OCI-LY1 (cell line): ENCODE data around the gene CELF4.

Experiments
- H2AFZ ChIP-seq: fragments of 200-600 bp; sonication (generic), shearing (Covaris generic); 2 replicates; pipeline ENCODE4 v1.6.0; 2014; ENCODE audit warnings: antibody characterized with exemption, mild to moderate bottlenecking, low read length
- H3F3A ChIP-seq: fragments of 200-600 bp; sonication (generic), shearing (Covaris generic); 2 replicates; pipeline ENCODE4 v1.6.0; 2014; ENCODE audit warnings: mild to moderate bottlenecking, antibody characterized with exemption, low read length, moderate library complexity; ENCODE audit not compliant: insufficient read depth
- H3K27ac ChIP-seq: fragments of 200-600 bp; sonication (generic); 2 replicates; pipeline ENCODE4 v1.5.1; 2014; ENCODE audit warnings: low read length, mixed run types, mild to moderate bottlenecking, low read depth; ENCODE audit not compliant: poor library complexity, severe bottlenecking
- H3K27me3 ChIP-seq: fragments of 200-600 bp; sonication (generic); 2 replicates; pipeline ENCODE4 v1.6.0; 2014; ENCODE audit warnings: antibody characterized with exemption, mild to moderate bottlenecking, low read length, moderate library complexity; ENCODE audit not compliant: insufficient read depth
- H3K36me3 ChIP-seq: fragments of 200-600 bp; sonication (generic); 2 replicates; pipeline ENCODE4 v1.6.1; 2014; ENCODE audit warnings: mild to moderate bottlenecking, antibody characterized with exemption, low read length, moderate library complexity, mixed read lengths; ENCODE audit not compliant: insufficient read depth
- H3K4me1 ChIP-seq: fragments of 200-600 bp; sonication (generic); 2 replicates; pipeline ENCODE4 v1.5.1; 2014; ENCODE audit warnings: mild to moderate bottlenecking, low read length, moderate library complexity; ENCODE audit not compliant: insufficient read depth, severe bottlenecking
- H3K4me2 ChIP-seq: fragments of 200-600 bp; sonication (generic), shearing (Covaris generic); 2 replicates; pipeline ENCODE4 v1.6.1; 2014; ENCODE audit warnings: low read length
- H3K4me3 ChIP-seq: fragments of 200-600 bp; sonication (generic); 2 replicates; pipeline ENCODE4 v1.5.1; 2014; ENCODE audit warnings: low read length, low read depth, mild to moderate bottlenecking, mixed read lengths; ENCODE audit not compliant: poor library complexity, severe bottlenecking
- H3K79me2 ChIP-seq: fragments of 200-600 bp; shearing (Covaris generic); 2 replicates; pipeline ENCODE4 v1.6.1; 2016; ENCODE audit warnings: mixed run types, low read length, mixed read lengths; ENCODE audit not compliant: insufficient read depth
- H3K9ac ChIP-seq: fragments of 200-600 bp; sonication (generic), shearing (Covaris generic); 2 replicates; pipeline ENCODE4 v1.6.1; 2014; ENCODE audit warnings: mild to moderate bottlenecking, low read length, mixed read lengths
- H3K9me2 ChIP-seq: fragments of 200-600 bp; sonication (generic), shearing (Covaris generic); 2 replicates; pipeline ENCODE4 v1.6.1; 2014; ENCODE audit warnings: low read depth, mild to moderate bottlenecking, low read length, mixed read lengths
- H3K9me3 ChIP-seq: fragments of 200-600 bp; shearing (Covaris generic); 2 replicates; pipeline ENCODE4 v1.6.1; 2014; ENCODE audit warnings: low read length, mixed read lengths
- H4K20me1 ChIP-seq: fragments of 200-600 bp; sonication (generic), shearing (Covaris generic); 2 replicates; pipeline ENCODE4 v1.6.0; 2016; ENCODE audit warnings: mild to moderate bottlenecking, low read length; ENCODE audit not compliant: insufficient read depth
- CTCF ChIP-seq: fragments of 200-600 bp; sonication (generic), shearing (Covaris generic); IDR thresholded peaks from 2 replicates; pipeline ENCODE4 v1.5.1; 2017; ENCODE audit warnings: mild to moderate bottlenecking, antibody characterized with exemption, low read length, moderate library complexity, mixed read lengths
- EZH2 ChIP-seq: fragments of 200-600 bp; sonication (generic), shearing (Covaris generic); IDR thresholded peaks from 2 replicates; pipeline ENCODE4 v1.8.0; 2017; ENCODE audit warnings: borderline replicate concordance, mixed run types, mild to moderate bottlenecking, antibody characterized with exemption, low read length, moderate library complexity, mixed read lengths

The CELF4 gene

GRCh38 chr18:37390687-37391086 is 174.9 kb downstream of the CELF4 start:
- Histone ChIP-seq H4K20me1 (no peaks in the 10 kb centered on the region), H3K9me3 (no peaks in the 10 kb centered on the region), H3F3A (no peaks in the 10 kb centered on the region), H2AFZ (no peak overlapping the region), H3K4me1 (no peaks in the 10 kb centered on the region), H3K4me2 (no peak overlapping the region), H3K9me2 (no peaks in the 10 kb centered on the region), H3K4me3 (no peak overlapping the region), H3K9ac (no peak overlapping the region), H3K79me2 (no peaks in the 10 kb centered on the region), H3K27ac (no peak overlapping the region), H3K27me3 (no peaks in the 10 kb centered on the region), H3K36me3 (no peaks in the 10 kb centered on the region)
- no peak for TF ChIP-seq EZH2
- TF ChIP-seq CTCF = no peak

- Histone ChIP-seq H3K36me3 (no peaks in the 10 kb centered on the region), H3F3A (no peaks in the 10 kb centered on the region), H4K20me1 (no peaks in the 10 kb centered on the region), H3K9ac (no peak overlapping the region), H3K27ac (no peak overlapping the region), H3K79me2 (no peaks in the 10 kb centered on the region), H3K4me1 (no peaks in the 10 kb centered on the region), H2AFZ (no peak overlapping the region), H3K27me3 (no peaks in the 10 kb centered on the region), H3K4me3 (no peak overlapping the region), H3K9me3 (no peaks in the 10 kb centered on the region), H3K4me2 (no peak overlapping the region), H3K9me2 (no peaks in the 10 kb centered on the region)
- TF ChIP-seq CTCF = no peak
- TF ChIP-seq EZH2 = no peak
Observed at GRCh38 chr18:37389684-37390368, 175.8 kb downstream of the CELF4 start.

GRCh38 chr18:37389041-37389440 is 176.6 kb downstream of the CELF4 start:
- no peaks in the 10 kb centered on the region for H3F3A ChIP-seq
- no peak overlapping the region for H3K27ac ChIP-seq
- TF ChIP-seq CTCF (no peak), EZH2 (no peak)
- H3K79me2 ChIP-seq = no peaks in the 10 kb centered on the region
- H3K4me2 ChIP-seq = no peak overlapping the region
- H3K9me3 ChIP-seq = no peaks in the 10 kb centered on the region
- no peak overlapping the region for H2AFZ ChIP-seq
- H3K36me3 ChIP-seq = no peaks in the 10 kb centered on the region
- no peak overlapping the region for H3K9ac ChIP-seq
- no peaks in the 10 kb centered on the region for H3K4me1 ChIP-seq
- H4K20me1 ChIP-seq = no peaks in the 10 kb centered on the region
- H3K27me3 ChIP-seq = no peaks in the 10 kb centered on the region
- no peak overlapping the region for H3K4me3 ChIP-seq
- H3K9me2 ChIP-seq = no peaks in the 10 kb centered on the region
